Suprapubic skin (tissue), 4 donors: ENCODE results near the gene HAT1. TPM values are rescaled to one million over a fixed set of nuclear protein-coding genes. Genes with fewer than 3 reads are reported as not detected.

Experiments
- DNase-seq, 2 donors: peaks; one replicate each; pipeline ENCODE4 v3.0.0-alpha.2; 2019; ENCODE audit warnings: low spot score in 2 of 2
- H3K27ac ChIP-seq: fragments of 200-600 bp; sonication (generic); one replicate; pipeline ENCODE4 v1.5.1; 2019
- H3K27me3 ChIP-seq: fragments of 200-600 bp; sonication (generic); one replicate; pipeline ENCODE4 v1.5.1; 2019
- H3K36me3 ChIP-seq: fragments of 200-600 bp; sonication (generic); one replicate; pipeline ENCODE4 v1.5.1; 2019
- H3K4me1 ChIP-seq: fragments of 200-600 bp; sonication (generic); one replicate; pipeline ENCODE4 v1.5.1; 2019
- H3K4me3 ChIP-seq: fragments of 200-600 bp; sonication (generic); one replicate; pipeline ENCODE4 v1.5.1; 2019; ENCODE audit warnings: mild to moderate bottlenecking
- H3K9me3 ChIP-seq: fragments of 200-600 bp; sonication (generic); one replicate; pipeline ENCODE4 v1.5.1; 2019
- EP300 ChIP-seq: sonication (generic); formaldehyde crosslinking; IDR thresholded peaks from one replicate; pipeline ENCODE4 v1.6.1; 2017; ENCODE audit warnings: antibody characterized with exemption
- POLR2A ChIP-seq, 2 donors: fragments of 450-650 bp; IDR thresholded peaks; one replicate each; pipeline ENCODE4 v1.6.1; 2017; ENCODE audit warnings: antibody characterized with exemption in 2 of 2, mild to moderate bottlenecking in 2 of 2, moderate library complexity in 2 of 2
- POLR2AphosphoS5 ChIP-seq, 3 donors: sonication (generic); formaldehyde crosslinking; IDR thresholded peaks; one replicate each; pipeline ENCODE4 v1.6.1; 2017; ENCODE audit warnings: antibody characterized with exemption in 3 of 3
- WGBS: methylation state at CpG from one replicate; pipeline ENCODE4 v1.1.5; 2018; 5-methylcytosine and 5-hydroxymethylcytosine counted together
- total RNA-seq, 4 donors: library from RNA; depleted of rRNA; stranded (reverse); fragments of >200 nt; gene quantifications; one replicate each; pipeline ENCODE4 v1.1.0, GENCODE V29; 2016
- TF ChIP-seq, protein P1 (sequence below), 2 donors: fragments of 200-600 bp in 1 of 2; fragments of 450-650 bp in 1 of 2; sonication (generic) in 1 of 2; IDR thresholded peaks; one replicate each; pipeline ENCODE4 v1.5.1; 2016 to 2019; ENCODE audit warnings: antibody characterized with exemption in 2 of 2, mild to moderate bottlenecking in 1 of 2, moderate library complexity in 1 of 2

Gene HAT1
- total RNA-seq, 4 donors from 2014 or later, result 22.0 to 24.6 (median 23.7) TPM

DNA sequence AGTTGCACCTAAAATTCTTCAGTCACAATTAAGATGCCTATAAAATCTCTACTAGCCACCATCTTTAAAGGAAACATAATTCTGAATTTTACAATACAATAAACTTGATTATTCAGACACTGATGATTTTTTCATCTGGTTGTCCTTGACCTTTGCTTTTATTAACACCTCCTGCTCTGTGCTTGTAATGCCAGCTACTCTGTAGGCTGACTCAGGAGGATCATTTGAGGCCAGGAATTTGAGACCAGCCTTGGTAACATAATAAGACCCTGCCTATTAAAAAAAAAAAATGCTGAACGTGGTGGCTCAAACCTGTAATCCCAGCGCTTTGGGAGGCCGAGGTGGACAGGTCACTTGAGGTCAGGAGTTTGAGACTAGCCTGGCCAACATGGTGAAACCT, 38.3 kb downstream of the HAT1 start:
- WGBS, result 89% methylated on average over 3 of the region's 3 CpGs
- TF ChIP-seq, protein P1, sequence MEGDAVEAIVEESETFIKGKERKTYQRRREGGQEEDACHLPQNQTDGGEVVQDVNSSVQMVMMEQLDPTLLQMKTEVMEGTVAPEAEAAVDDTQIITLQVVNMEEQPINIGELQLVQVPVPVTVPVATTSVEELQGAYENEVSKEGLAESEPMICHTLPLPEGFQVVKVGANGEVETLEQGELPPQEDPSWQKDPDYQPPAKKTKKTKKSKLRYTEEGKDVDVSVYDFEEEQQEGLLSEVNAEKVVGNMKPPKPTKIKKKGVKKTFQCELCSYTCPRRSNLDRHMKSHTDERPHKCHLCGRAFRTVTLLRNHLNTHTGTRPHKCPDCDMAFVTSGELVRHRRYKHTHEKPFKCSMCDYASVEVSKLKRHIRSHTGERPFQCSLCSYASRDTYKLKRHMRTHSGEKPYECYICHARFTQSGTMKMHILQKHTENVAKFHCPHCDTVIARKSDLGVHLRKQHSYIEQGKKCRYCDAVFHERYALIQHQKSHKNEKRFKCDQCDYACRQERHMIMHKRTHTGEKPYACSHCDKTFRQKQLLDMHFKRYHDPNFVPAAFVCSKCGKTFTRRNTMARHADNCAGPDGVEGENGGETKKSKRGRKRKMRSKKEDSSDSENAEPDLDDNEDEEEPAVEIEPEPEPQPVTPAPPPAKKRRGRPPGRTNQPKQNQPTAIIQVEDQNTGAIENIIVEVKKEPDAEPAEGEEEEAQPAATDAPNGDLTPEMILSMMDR (IDR thresholded peaks at IDR 0.05), result no peak
- TF ChIP-seq POLR2A (IDR thresholded peaks at IDR 0.05) (no peak), POLR2AphosphoS5 (IDR thresholded peaks at IDR 0.05) (no peak), EP300 (no peak)
- Histone ChIP-seq H3K4me3 (no peak overlapping the region), H3K27ac (no peak overlapping the region), H3K27me3 (no peaks in the 10 kb centered on the region), H3K9me3 (no peaks in the 10 kb centered on the region), H3K4me1 (no peaks in the 10 kb centered on the region), H3K36me3 (peaks cover 5% of the 10 kb centered on the region)
- DNase-seq, result no peak

DNA sequence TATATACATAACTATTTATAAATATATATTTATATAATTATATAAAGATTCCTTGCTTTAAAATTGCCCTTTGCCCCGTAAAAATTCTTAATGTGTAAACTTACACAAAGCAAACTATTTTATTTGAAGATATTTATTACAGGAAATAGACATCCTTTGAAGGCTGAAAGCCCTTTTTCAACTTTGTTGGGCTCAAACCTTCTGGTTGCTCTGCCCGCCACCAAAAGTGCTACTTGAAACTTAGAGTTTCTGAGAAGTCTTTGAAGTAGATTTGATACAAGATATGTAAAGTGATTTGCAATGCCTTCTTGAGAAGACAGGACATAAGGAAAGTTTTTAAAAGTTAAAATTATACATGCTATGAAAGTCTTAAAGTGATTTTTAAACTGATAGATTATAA, 40.9 kb downstream of the HAT1 start:
- no peak overlapping the region for H3K4me3 ChIP-seq
- DNase-seq, result no peak
- TF ChIP-seq, protein P1 (IDR thresholded peaks at IDR 0.05), result no peak
- TF ChIP-seq EP300 (no peak), POLR2A (IDR thresholded peaks at IDR 0.05) (no peak), POLR2AphosphoS5 (IDR thresholded peaks at IDR 0.05) (no peak)
- no peaks in the 10 kb centered on the region for H3K27me3 ChIP-seq
- no peak overlapping the region for H3K27ac ChIP-seq
- H3K9me3 ChIP-seq, result no peaks in the 10 kb centered on the region
- WGBS, result 91% methylated on average over 2 of the region's 2 CpGs
- H3K4me1 ChIP-seq, result no peaks in the 10 kb centered on the region
- H3K36me3 ChIP-seq, result peaks cover 24% of the 10 kb centered on the region

DNA sequence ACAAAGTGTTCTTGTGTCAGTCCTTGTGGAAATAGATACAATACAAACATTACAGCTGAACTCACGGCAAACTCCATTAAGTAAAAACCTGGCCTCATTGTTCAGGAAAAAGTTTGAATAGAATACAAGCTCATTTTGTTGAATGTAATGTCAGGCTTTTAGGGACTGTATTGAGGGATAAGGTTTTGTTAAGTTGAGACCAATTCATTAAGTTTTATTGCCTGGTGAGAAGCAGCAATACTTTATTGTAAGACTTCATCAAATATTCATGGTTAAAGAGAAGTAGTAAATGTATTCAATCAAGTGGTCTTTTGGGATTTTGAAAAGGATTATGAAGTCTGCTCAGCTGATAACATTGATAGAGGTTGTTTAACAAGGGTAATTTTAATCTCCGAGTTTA, 42.0 kb downstream of the HAT1 start:
- no peak overlapping the region for H3K27ac ChIP-seq
- no peaks in the 10 kb centered on the region for H3K27me3 ChIP-seq
- DNase-seq, result no peak
- 90% methylated on average over 2 of the region's 2 CpGs for WGBS
- H3K9me3 ChIP-seq, result no peaks in the 10 kb centered on the region
- no peaks in the 10 kb centered on the region for H3K4me1 ChIP-seq
- no peak overlapping the region for H3K4me3 ChIP-seq
- peaks cover 24% of the 10 kb centered on the region for H3K36me3 ChIP-seq
- TF ChIP-seq, protein P1 (IDR thresholded peaks at IDR 0.05), result no peak
- TF ChIP-seq POLR2A (IDR thresholded peaks at IDR 0.05) (no peak), POLR2AphosphoS5 (IDR thresholded peaks at IDR 0.05) (no peak), EP300 (no peak)

DNA sequence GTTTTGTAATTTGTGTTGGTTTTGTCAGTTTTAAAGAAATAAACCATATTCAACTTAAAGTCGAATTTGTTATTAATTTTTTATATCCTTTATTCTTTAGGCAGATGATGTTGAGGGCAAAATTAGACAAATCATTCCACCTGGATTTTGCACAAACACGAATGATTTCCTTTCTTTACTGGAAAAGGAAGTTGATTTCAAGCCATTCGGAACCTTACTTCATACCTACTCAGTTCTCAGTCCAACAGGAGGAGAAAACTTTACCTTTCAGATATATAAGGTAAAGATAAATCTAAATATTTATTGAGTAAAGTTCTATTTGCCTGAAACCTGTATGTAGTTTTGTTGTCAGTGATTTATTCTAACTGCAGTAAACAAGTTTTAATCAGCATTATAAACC, 43.0 kb downstream of the HAT1 start:
- Histone ChIP-seq H3K27ac (no peak overlapping the region), H3K36me3 (peaks cover 24% of the 10 kb centered on the region), H3K4me3 (no peak overlapping the region), H3K9me3 (no peaks in the 10 kb centered on the region), H3K27me3 (no peaks in the 10 kb centered on the region), H3K4me1 (no peaks in the 10 kb centered on the region)
- TF ChIP-seq EP300, result no peak
- TF ChIP-seq POLR2AphosphoS5 (IDR thresholded peaks at IDR 0.05), result no peak
- TF ChIP-seq, protein P1 (IDR thresholded peaks at IDR 0.05), result no peak
- no peak for TF ChIP-seq POLR2A (IDR thresholded peaks at IDR 0.05)
- DNase-seq, result no peak
- WGBS, result 84% methylated on average over 3 of the region's 3 CpGs

DNA sequence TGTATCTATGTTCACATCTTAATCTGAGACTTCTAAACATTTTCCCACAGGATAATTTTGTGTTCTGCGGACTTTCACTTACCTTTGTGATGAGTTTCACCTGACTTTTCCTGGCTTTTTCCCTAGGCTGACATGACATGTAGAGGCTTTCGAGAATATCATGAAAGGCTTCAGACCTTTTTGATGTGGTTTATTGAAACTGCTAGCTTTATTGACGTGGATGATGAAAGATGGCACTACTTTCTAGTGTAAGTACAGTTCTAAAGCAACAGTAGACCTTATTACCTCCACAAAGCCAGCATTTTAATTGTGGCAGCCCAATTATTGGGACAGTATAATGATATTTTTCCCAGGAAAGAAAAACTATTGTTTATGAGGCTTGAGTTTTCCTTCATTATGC, 43.4 kb downstream of the HAT1 start:
- WGBS, result 92% methylated on average over 3 of the region's 3 CpGs
- no peaks in the 10 kb centered on the region for H3K27me3 ChIP-seq
- TF ChIP-seq POLR2AphosphoS5 (IDR thresholded peaks at IDR 0.05) (no peak), POLR2A (IDR thresholded peaks at IDR 0.05) (no peak), EP300 (no peak)
- TF ChIP-seq, protein P1 (IDR thresholded peaks at IDR 0.05), result no peak
- H3K27ac ChIP-seq, result no peak overlapping the region
- no peaks in the 10 kb centered on the region for H3K4me1 ChIP-seq
- H3K9me3 ChIP-seq, result no peaks in the 10 kb centered on the region
- no peak for DNase-seq
- H3K4me3 ChIP-seq, result no peak overlapping the region
- H3K36me3 ChIP-seq, result peaks cover 24% of the 10 kb centered on the region
